T47D (cell line): Measurements from ENCODE around the gene RIOK3.
"Not testable (repeated sequence)": the region's sequence is repeated elsewhere in the genome, so short reads cannot be mapped to it uniquely, and the experiment has no call there.

Source experiments
- DNase-seq, 2 experiments: peaks; one replicate each; pipeline versions ENCODE4 v3.0.0 to v3.0.0-alpha.2; 2011 to 2012; ENCODE audit warnings: low read depth in 1 of 2, low spot score in 1 of 2
- JUND ChIP-seq: IDR thresholded peaks from 2 replicates; pipeline ENCODE4 v1.6.1; 2012; ENCODE audit warnings: low read depth
- in situ Hi-C: cut with HindIII; loops from 2 replicates; pipeline ENCODE4 v1.10.0; 2016; ENCODE audit warnings: low sequenced_read_pairs, low pct_unique_long_range_greater_than_20kb

Gene RIOK3

DNA sequence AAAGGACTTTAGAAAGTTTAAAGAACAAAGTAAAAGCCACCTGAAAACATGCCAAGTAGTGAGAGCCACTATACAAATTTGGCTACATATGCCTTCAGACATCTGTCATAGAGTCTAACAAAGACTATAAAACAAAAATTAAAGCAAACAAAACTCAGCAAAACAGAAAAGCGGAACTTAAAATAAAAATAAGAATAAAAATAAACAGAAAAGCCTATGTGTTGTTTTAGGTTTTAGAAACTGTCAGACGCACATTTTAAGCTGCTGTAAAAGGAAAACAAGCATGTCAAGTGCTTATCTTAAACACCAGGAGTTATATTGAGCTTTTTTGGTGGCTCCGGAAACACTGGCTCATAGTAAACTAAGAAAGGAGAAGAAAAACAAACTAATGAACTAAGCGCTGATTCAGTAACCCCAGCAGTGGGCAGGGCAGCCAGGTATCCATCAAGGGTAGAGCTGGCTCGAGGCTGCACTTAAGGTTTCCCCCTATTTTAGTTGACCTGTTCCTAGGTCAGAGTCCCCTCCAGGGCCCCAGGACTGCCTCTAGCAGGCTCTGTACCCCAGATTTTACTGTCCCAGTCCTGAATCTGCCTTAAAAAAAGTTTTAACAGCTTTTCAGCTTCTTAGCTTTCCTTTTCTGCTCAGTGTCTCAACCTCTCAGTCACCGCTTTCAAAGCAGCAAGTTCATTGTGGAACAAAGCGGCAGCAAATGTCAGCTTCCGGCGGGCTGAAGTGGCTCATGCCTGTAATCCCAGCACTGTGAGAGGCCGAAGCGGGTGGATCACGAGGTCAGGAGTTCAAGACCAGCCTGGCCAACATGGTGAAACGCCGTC, 34.9 kb downstream of the RIOK3 start:
- in situ Hi-C loops: no loop called here
- TF ChIP-seq JUND: no peak
- no peak for DNase-seq

DNA sequence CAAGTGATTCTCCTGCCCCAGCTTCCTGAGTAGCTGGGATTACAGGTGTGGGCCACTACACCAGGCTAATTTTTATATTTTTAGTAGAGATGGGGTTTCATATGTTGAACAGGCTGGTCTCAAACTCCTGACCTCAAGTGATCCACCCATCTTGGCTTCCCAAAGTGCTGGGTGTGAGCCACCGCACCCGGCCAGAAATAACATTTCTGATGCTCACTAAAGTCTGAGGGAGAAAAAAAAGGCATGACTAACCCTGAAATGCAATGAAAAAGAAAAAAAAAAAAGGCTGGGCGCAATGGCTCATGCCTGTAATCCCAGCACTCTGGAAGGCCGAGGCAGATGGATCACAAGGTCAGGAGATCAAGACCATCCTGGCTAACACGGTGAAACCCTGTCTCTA, 36.5 kb downstream of the RIOK3 start:
- in situ Hi-C loops, DNase-seq: not testable (repeated sequence)

DNA sequence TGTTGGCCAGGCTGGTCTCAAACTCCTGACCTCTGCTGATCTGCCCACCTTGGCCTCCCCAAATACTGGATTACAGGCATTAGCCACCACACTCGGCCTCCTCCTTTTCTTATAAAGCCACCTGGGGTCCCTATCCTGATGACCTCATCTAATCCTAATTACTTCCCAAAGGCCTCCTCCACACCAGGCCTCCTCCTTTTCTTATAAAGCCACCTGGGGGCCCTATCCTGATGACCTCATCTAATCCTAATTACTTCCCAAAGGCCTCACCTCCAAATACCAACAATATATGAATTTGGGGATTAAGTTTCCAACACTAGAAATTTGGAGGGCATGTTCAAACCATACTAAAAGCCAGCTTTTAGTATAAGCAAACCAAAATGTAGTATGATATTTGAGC, 40.6 kb downstream of the RIOK3 start:
- no peak for DNase-seq
- in situ Hi-C loops: no loop called here
- no peak for TF ChIP-seq JUND

DNA sequence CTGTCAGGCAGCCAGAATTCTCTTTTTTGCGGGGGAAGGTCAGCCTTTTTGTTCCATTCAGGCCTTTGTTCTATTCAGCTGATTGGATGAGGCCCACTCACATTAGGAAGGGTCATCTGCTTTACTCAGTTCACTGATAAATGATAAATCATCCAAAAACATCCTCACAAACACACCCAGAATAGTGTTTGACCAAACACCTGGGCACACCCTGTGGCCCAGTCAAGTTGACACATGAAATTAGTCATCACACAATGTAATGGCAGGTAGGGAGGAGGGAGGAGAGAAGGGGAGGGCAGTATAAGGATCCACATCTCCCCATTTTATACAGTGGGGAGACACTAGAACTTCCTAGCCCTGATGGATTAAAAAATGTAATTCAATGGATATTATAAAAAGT, 41.9 kb downstream of the RIOK3 start:
- no peak for DNase-seq
- in situ Hi-C loops: no loop called here
- no peak for TF ChIP-seq JUND

DNA sequence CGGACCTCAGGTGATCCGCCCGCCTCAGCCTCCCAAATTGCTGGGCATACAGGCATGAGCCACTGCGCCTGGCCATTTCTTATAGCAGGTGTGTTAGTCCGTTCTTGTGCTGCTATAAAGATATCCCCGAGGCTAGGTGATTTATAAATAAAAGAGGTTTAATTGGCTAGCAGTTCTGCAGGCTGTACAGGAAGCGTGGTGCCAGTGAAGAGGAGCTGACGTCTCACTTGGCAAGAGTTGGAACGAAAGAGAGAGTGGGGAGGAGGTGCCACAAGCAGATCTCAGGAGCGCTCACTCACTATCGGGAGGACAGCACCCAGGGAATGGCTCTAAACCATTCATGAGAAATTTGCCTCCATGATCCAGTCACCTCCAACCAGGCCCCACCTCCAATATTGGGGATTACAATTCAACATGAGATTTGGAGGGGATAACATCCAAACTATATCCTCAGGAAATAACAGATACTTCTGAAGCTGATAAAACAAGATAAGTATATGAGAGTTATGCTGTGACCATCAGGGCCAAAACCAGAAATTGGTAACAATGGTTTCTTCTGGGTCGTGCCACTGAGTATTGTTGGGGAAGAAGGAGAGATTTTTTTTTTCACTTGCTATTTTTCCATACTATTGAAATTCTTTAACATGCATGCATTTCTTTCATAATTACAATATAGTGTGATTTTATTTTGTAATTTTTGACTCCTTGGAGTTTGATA, 42.8 kb downstream of the RIOK3 start:
- in situ Hi-C loops: no loop called here
- peak in 1 of 2 experiments; percentile 2 for DNase-seq
- no peak for TF ChIP-seq JUND

DNA sequence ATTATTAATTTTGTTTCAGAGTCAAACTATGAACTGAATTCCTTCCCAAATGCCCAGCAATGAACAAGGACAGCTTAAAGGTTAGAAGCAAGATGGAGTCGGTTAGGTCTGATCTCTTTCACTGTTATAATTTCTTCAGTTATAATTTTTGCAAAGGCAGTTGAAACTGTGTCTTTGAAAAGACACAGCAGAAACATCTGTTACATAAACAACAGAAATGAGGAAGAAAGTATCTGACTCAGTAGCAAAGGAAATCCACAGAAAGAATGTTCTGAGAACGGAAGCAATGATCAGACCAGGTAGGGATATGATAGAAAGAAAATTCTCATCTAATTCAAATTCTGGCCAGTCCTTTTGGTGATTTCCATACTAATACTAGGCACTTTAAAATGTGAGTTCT, 45.0 kb downstream of the RIOK3 start:
- no peak for TF ChIP-seq JUND
- DNase-seq: no peak
- in situ Hi-C loops: no loop called here

DNA sequence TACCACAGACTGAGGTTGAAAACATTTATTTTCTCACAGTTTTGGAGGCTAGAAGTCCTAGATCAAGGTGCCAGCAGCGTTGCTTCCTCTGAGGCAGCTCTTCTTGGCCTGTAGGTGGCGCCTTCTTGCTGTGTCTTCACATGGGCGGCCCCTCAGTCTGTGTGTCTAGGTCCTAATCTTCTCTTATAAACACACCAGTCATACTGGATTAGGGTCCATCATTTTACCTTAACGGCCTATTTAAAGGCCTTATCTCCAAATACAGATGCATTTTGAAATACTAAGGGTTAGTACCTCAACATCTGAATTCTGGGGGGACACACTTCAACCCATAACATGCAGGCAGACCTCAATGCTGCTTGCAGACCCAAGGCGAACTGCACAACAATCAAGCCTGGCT, 45.8 kb downstream of the RIOK3 start:
- TF ChIP-seq JUND: no peak
- peak in 1 of 2 experiments; percentile 68 for DNase-seq
- in situ Hi-C loops: no loop called here

DNA sequence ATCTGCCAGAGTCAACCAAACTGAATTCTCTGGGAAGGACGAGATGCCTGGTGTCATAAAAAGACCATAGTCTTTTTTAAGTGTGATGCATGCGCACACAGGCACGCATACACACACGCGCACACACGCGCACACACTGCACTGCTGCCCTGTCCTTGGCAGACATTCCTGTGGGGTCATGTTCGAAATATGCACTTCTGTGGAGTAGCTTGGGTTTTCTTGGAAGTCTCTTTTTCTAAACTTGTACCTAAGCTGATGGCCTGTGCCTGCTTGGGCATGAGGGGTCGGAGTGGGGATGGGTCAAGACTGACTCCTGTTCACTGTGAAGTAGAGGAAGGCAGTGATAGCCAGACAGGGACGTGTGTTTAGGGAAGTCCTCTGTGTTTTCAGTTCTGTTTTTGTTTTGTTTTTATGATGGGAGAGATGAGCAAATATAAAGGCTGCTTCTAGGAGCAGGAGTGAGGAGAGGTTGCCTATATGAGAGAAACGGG, 46.2 kb downstream of the RIOK3 start:
- DNase-seq: no peak
- in situ Hi-C loops: no loop called here
- no peak for TF ChIP-seq JUND

DNA sequence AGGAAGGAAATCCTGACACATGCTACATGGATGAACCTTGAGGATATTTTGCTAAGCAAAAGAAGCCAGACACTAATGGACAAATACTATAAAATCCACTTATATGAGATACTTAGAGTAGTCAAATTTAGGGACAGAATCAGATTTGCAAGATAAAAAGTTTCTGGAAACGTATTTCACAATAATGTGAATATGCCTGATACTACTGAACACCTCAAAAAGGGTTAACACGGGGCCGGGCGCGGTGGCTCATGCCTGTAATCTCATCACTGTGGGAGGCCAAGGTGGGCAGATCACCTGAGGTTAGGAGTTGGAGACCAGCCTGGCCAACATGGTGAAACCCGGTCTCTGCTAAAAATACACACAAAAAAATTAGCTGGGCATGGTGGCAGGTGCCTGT, 48.5 kb downstream of the RIOK3 start:
- DNase-seq: no peak
- no peak for TF ChIP-seq JUND
- in situ Hi-C loops: no loop called here

DNA sequence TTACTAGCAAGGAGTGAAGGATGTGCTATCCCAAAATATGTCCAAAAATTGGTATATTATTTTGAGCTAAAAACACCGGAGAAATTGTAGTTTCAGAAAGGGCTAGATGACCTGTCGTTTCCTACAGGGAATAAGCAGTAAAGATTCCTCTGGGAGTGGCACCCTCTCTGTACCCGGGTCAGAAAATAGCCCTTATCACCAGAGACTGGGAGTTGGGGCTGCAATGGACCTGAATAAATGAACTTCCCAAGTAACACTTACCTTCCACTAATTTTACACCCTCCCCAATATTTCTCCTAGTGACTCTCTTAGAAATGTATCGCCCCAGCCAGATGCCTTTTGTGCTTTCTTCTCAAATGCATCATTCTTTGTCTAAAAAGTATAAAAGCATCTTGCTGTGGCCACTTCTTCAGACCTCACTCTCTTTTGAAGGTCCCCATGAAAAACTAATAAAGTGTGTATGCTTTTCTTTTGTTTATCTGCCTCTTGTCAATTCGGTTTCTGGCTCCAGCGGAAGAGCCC, 49.5 kb downstream of the RIOK3 start:
- in situ Hi-C loops: no loop called here
- DNase-seq: no peak
- no peak for TF ChIP-seq JUND

DNA sequence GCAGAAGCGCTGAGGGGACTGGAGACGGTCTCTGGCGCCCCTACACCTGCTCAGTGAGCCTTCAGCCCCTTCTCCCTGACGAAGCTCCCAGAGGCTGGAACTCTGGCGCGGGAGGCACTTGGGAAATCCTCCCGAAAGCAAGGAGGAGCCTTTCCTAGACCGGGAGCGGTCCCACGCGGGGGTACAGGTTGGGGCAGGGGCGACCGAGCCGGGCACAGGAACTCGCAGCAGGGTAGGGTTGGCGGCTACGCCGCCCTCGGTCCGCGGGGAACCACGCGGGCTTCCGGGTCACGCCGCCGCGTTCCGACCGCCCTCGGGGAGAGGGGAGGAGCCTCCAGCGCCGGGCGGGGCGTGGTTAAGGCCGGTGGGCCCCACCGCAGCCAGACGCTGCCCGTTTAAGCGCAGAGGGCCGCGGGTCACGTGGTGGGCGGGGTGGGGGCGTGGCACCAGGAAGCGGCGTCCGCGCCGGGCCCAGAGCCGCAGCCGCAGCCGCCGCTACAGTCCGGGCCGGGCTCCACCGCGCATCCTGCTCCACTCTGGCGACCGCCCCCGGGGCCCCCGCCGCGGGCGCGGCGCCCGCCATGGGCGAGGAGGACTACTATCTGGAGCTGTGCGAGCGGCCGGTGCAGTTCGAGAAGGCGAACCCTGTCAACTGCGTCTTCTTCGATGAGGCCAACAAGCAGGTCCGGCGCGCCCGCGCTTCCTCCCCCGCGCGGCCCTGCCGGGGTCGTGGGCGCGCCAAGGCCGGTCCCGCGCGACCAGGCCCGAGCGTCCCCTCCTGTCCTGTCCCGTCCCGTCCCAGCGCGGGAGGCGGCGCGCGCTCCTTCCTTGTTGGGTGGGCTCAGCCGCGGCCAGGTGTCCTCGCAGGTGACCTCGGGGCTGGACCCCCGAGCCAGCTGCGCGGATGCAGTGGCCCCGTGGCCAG, 50.2 kb downstream of the RIOK3 start, which contains the start of gene RMC1:
RMC1 (plus strand) TSS at position 474 of the 925 bp plus-strand sequence; CDS start at position 582, 108 bp downstream.
- in situ Hi-C loops: no loop called here
- no peak for TF ChIP-seq JUND
- DNase-seq: peak; percentile 66 to 93

DNA sequence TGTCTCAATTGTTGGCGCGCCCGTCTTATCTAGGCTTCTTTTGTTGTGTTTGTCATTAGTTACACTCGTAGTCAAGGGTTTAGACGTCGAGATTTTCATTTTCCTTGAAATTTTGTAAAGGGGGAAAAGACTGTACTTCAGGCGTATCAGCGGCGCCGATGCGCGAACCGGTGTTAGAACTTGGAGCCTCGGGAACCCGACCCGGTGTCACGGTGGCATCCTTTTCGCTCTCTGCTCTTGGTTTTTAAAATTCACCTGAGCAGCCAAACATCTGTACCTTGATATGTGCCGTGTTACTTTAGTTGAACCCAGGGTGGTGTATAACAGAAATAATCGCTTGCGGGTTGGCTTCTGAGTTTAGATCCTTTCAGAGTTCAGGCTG, 50.9 kb downstream of the RIOK3 start:
- in situ Hi-C loops: no loop called here
- no peak for DNase-seq

More for the DNA sequence above, 50.9 kb downstream of the RIOK3 start:
- no peak for TF ChIP-seq JUND
